Measurements from ENCODE around the gene THRB.

The THRB gene

DNA sequence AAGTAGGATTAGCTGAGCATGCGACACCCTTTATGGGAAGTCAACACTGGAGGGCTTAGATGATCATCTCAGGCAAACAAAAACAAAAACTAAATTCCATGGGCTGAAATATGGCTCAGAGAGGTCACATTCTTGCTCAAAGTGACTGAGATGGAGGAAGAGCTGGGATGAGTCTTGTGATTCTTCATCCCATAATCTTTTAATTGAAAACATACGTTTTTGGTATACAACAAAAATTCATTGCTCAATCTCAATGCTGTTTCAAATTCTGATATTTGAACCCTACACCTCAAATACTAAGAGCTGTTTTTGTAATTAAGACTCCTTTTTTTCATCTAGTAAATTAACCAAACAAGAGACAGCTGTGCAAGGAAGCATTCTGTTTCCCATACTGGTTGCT lies 292.6 kb downstream of the THRB start:
- no peak overlapping the region for H3K4me3 ChIP-seq (ENCODE audit: low read depth, low read length)
- TF ChIP-seq, protein P1, sequence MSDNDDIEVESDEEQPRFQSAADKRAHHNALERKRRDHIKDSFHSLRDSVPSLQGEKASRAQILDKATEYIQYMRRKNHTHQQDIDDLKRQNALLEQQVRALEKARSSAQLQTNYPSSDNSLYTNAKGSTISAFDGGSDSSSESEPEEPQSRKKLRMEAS (IDR thresholded peaks at IDR 0.05; ENCODE audit: low read depth, low read length) = no peak
- TF ChIP-seq POLR2A (IDR thresholded peaks at IDR 0.05; ENCODE audit: extremely low read depth, insufficient read length) (no peak), MYC (IDR thresholded peaks at IDR 0.05; ENCODE audit: low read depth, low read length) (no peak)
- TF ChIP-seq, protein P2, sequence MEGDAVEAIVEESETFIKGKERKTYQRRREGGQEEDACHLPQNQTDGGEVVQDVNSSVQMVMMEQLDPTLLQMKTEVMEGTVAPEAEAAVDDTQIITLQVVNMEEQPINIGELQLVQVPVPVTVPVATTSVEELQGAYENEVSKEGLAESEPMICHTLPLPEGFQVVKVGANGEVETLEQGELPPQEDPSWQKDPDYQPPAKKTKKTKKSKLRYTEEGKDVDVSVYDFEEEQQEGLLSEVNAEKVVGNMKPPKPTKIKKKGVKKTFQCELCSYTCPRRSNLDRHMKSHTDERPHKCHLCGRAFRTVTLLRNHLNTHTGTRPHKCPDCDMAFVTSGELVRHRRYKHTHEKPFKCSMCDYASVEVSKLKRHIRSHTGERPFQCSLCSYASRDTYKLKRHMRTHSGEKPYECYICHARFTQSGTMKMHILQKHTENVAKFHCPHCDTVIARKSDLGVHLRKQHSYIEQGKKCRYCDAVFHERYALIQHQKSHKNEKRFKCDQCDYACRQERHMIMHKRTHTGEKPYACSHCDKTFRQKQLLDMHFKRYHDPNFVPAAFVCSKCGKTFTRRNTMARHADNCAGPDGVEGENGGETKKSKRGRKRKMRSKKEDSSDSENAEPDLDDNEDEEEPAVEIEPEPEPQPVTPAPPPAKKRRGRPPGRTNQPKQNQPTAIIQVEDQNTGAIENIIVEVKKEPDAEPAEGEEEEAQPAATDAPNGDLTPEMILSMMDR (IDR thresholded peaks at IDR 0.05; ENCODE audit: low read depth, low read length) = no peak
- DNase-seq (ENCODE audit: low read depth) = no peak

DNA sequence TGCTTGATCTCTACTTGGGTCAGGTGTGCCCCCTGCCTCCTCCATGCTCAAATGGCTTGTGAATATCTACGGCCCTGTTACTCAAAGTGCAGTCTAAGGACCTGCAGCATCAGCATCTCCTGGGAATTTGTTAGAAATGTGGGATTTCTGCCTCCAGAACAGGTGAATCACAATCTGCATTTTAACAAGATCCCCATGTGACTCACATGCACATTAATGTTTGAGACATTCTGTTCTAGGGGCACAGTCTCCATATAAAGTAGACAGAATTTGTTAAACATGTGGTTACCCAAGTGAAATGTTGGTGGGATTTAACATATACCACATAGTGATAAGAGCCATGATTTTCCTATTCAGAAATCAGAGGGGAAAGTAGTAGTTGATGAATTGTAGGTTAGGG lies 293.3 kb downstream of the THRB start:
- TF ChIP-seq, protein P1 (IDR thresholded peaks at IDR 0.05; ENCODE audit: low read depth, low read length) = no peak
- TF ChIP-seq, protein P2 (IDR thresholded peaks at IDR 0.05; ENCODE audit: low read depth, low read length) = no peak
- TF ChIP-seq MYC (IDR thresholded peaks at IDR 0.05; ENCODE audit: low read depth, low read length) (no peak), POLR2A (IDR thresholded peaks at IDR 0.05; ENCODE audit: extremely low read depth, insufficient read length) (no peak)
- H3K4me3 ChIP-seq (ENCODE audit: low read depth, low read length) = no peak overlapping the region
- no peak for DNase-seq (ENCODE audit: low read depth)

DNA sequence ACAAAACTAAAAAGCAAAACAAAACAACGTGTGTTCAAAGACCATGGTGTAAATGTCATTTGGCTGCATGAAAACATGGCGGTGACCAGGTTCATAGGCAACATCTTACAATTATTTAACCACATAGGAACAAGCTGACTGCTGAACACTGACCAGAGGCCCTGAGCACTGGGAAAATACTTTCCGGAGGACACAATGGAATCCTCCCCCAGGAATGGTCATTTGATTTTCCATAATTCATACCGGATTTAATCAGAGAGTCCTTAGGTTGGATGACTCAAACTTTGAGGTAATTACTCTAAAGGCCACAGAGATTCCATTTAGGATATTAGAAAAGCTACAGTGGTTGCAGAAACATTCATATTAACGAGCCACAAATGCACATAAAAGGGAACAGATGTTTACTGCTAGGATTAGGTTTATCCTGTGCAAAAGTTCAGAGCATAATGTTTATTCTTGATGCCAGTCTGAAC lies 294.8 kb downstream of the THRB start:
- no peak overlapping the region for H3K4me3 ChIP-seq (ENCODE audit: low read depth, low read length)
- no peak for DNase-seq (ENCODE audit: low read depth)

DNA sequence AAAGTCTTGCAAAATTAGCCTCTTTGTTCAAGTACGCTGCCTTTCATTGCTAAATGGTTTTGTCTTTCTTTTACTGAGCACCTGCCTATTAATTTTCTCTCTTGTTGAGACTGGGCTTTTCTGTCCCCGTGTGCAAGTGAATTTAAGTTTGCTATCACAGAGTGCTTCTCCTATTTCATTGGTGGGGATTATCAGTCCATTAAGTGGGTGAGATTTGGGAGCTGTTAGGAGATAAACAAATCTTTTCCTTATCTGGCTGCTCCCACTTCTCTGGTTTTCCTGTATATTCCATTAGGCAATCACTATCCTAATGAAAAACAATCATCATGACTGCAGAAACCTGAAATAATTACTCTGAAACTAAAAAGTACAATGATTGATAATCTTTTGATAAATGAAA lies 295.4 kb downstream of the THRB start:
- DNase-seq (ENCODE audit: low read depth) = no peak
- TF ChIP-seq POLR2A (IDR thresholded peaks at IDR 0.05; ENCODE audit: extremely low read depth, insufficient read length) (no peak), MYC (IDR thresholded peaks at IDR 0.05; ENCODE audit: low read depth, low read length) (no peak)
- TF ChIP-seq, protein P1 (IDR thresholded peaks at IDR 0.05; ENCODE audit: low read depth, low read length) = no peak
- TF ChIP-seq, protein P2 (IDR thresholded peaks at IDR 0.05; ENCODE audit: low read depth, low read length) = no peak
- no peak overlapping the region for H3K4me3 ChIP-seq (ENCODE audit: low read depth, low read length)

More for the DNA sequence above, 294.8 kb downstream of the THRB start:
- no peak for TF ChIP-seq MYC (IDR thresholded peaks at IDR 0.05; ENCODE audit: low read depth, low read length)

DNA sequence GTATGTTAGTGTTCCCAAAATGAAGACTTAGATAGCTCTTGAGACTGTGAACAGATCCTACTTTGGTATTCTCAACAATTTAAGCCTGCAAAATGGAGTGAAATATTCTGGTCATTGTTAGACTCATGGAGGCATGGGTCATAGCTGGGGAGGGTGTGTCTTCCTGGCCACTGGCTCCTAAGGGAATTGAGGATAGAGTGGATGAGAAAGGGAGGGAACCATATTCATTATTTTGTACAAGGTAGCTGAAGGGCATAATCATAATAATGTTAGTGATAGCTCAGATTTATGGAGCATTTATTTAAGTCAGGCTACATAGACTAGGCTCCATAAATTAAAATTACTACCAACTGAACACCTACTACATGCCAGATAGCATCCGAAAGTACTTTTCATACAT lies 295.9 kb downstream of the THRB start:
- H3K4me3 ChIP-seq (ENCODE audit: low read depth, low read length) = no peak overlapping the region
- TF ChIP-seq, protein P2 (IDR thresholded peaks at IDR 0.05; ENCODE audit: low read depth, low read length) = no peak
- TF ChIP-seq, protein P1 (IDR thresholded peaks at IDR 0.05; ENCODE audit: low read depth, low read length) = no peak
- TF ChIP-seq MYC (IDR thresholded peaks at IDR 0.05; ENCODE audit: low read depth, low read length) (no peak), POLR2A (IDR thresholded peaks at IDR 0.05; ENCODE audit: extremely low read depth, insufficient read length) (no peak)
- no peak for DNase-seq (ENCODE audit: low read depth)

DNA sequence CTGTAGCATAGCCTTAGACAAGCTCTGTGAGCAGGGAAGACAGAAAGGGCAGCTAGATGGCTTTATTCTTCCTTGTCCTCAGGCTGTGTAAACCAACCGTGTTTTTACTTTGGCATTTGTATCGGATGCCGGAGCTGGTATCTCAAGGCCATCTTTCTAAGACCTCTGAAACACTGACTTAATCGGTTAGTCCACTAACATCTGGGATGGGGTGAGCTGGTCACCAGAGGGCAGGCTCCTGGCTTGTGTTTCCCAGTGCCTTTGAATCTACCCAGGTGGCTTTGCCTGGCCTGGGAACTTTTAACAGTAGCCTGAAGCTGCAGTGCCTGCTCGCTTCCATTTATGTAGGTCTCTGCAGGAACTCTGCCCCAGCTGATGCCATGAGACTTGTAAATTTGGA lies 296.8 kb downstream of the THRB start:
- no peak overlapping the region for H3K4me3 ChIP-seq (ENCODE audit: low read depth, low read length)
- TF ChIP-seq, protein P1 (IDR thresholded peaks at IDR 0.05; ENCODE audit: low read depth, low read length) = no peak
- TF ChIP-seq POLR2A (IDR thresholded peaks at IDR 0.05; ENCODE audit: extremely low read depth, insufficient read length) (no peak), MYC (IDR thresholded peaks at IDR 0.05; ENCODE audit: low read depth, low read length) (no peak)
- TF ChIP-seq, protein P2 (IDR thresholded peaks at IDR 0.05; ENCODE audit: low read depth, low read length) = no peak
- no peak for DNase-seq (ENCODE audit: low read depth)
